ENCODE data around the gene GORASP1.

Gene GORASP1

DNA sequence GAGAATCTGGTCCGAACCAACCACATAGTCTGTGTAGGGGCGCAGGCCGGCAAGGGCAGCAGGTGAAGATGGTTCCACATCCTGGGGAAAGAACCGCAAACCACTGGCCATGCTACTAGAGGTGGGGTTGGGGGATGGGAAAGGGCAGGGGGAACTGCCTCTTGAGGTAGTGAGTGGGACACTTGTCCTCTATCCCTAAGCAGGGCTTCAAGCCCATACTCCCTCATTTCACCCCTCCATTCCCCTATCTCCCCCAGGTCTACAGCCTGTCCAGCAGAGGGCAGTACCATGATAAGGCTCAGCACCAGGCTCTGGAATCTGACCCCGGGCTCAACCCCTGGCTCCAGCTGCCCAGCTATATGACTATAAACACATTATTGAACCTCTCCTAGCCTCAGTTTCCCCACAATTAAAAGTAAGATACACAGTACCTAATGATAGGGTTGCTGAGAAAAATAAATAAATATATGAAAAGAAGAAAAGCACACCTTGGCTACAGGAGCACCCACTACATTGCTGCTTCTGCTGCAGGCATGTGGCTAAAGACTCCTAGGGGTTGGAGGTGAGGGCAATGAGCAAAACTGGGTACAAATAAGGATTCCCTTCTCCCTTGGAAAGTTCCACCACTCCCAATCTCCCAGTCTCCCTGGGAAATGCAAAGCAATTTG is 6.3 kb downstream of the GORASP1 start:
- DNase-seq: no peak

DNA sequence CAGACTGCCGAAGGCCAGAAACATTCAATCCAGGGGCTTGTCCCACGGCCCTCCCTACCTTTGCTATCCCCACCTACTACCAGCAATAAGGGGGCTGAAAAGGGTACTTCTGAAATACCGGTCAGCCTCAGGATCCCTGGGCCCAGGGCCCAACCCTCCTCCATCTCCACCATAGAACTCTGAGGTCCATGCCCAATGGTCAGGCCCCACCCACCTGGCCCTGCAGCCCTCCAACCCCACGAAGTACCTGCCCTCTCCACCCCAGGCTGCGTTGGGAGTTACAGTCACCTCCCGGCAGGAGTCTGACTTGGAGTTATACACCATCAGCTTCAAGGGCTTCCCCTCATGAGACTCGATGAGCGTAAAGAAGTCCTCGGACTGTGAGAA is 6.9 kb downstream of the GORASP1 start:
- DNase-seq: no peak

DNA sequence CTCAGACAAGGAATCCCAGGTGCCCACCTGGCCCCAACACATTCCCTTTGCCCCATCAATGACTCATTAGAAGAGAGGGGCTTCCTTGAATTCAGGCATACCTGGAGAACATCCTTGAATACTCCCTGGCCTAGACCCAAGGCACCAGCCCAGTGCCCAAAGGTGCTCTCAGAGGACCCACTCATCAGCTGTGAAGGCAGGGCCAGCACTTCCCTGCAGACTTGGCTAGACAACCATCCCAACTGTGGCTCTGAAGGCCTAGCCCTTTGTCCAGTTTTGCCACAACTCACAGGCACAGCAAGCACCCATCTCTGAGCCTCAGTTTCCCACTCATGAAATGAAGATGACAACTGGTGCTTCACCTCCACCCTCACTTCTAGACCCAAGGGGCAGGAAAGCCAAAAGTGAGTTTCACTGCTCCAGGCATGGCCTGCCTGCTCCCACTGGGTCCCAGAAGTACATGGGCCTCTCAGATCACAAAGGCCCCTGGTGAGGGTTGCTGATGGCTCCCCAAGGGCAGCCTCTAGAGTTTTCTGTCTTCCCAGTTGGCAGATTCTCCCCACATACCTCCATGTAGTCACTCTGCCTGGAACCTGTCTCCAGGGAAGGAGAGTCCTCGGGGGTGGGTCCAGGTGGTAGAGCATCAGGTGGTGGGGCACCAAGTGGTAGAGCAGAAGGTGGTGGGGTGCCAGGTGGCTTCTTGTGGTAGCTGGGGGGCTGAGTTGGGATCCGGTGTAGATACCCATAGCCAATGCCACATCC is 7.5 kb downstream of the GORASP1 start:
- DNase-seq: no peak

DNA sequence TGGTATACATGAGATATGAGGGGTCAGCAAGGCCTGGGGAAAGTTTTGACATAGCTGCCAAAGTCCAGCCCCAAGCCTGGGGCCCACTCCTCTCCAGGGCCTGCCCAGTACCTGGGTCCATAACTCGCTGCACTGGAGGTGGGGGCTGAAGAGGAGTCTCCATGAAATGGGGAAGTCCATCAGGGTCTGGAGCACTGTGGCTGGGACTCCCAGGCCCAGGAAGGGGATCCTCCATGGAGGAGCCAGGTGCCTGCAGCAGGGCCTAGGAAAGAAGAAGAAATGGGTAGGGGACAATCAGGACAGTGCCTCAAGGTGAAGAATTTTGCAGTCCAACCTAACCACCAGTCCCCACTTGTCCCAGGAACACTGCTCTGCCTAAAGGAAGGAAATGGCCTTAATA is 8.2 kb downstream of the GORASP1 start:
- no peak for DNase-seq

DNA sequence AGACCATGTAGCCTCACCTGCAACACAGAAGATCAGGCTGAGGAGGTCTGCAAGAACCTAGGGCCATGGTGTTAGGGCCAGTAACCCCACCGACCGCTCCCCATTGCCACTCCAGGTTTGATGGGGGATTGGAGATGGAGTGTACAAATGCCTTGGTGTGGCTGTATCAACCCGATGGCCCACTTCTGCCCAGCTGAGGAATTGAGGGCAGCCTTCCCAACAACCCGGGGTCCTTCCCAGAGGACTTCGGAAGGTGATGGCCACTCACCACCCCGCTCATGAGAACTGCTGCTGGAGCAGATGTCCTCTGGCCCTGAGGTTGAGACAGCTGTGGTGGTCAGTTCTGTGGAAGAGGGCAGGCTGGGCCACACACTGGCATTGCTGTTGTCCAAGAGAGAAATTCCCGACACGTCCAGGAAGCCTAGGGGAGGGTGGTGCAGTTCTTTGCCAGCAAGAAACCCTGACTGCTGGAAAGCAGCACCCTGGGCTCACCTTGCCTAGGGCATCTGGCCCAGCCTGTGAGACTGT is 8.9 kb downstream of the GORASP1 start:
- DNase-seq: no peak

DNA sequence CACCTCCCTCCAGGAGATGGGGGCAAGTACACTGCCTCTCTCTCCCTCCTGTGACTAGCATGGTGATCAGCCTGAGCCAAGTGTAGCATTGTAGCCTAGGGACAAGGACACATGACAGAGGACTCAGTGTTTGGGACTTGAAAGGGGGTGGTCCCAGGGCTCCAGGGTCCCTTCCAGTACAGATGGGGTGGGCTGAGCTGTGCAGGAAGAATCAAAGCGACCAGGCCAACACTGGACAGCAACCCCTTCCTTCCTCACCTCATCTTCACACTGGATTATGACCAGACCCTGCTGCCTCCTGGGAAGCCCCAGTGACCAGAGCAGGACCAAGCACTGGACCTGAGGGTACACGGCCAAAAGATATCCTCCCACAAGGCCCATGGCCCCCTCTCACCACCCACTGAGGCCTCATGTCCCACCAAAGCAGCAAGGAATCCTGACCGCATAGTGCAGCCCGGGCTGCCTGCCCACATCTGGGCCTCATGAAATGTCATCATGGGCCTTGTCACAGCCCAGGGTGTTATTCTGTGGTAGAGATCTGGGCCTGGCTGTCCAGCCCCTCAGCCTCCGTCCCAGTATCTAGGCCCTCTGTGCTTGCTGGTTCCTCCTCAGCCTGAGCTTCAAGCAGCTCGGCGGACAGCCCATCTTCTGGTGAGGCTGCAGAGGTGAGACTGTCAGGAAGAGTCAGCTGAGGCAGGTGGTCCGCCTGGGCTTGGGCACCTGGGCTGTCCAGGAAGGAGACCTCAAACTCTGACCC is 9.5 kb downstream of the GORASP1 start:
- DNase-seq: no peak

DNA sequence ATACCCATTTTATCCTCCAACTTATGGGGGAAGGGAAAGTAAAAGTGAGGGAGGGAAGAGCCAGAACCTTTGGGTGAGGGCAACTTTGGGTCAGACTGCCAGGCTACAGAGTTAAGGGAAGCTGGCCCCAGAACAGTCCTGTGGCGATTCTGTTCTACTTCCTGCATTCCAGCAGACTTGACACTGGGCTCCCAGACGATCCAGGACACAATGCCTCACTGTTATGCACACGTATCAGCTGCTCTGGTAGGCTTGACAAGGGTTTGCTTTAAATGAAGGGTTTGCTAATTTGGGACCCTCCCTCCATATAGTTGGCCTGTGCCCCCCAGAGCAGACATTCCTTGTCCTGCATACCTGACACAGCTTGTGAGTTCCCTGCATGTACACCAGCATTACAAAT is 10.7 kb downstream of the GORASP1 start:
- DNase-seq: no peak

DNA sequence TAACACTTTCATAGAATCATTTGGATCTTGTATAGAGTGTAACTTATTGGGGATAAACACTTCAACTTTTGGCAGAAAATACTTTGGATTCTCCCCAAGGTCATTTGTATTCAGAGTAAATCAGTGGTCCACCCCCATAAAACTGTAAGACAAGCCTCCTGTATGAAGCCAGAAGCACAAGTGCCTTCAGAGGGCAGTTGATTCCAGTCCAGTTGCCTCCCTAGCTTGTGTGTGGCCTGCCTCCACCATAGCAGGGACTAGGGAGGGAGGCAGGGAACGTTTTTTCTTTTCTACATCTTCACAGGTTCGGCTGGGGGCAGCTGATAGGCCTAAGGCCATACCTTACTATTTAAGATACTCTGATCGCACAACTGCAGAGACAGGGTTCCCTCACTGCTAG is 11.6 kb downstream of the GORASP1 start:
- no peak for DNase-seq

DNA sequence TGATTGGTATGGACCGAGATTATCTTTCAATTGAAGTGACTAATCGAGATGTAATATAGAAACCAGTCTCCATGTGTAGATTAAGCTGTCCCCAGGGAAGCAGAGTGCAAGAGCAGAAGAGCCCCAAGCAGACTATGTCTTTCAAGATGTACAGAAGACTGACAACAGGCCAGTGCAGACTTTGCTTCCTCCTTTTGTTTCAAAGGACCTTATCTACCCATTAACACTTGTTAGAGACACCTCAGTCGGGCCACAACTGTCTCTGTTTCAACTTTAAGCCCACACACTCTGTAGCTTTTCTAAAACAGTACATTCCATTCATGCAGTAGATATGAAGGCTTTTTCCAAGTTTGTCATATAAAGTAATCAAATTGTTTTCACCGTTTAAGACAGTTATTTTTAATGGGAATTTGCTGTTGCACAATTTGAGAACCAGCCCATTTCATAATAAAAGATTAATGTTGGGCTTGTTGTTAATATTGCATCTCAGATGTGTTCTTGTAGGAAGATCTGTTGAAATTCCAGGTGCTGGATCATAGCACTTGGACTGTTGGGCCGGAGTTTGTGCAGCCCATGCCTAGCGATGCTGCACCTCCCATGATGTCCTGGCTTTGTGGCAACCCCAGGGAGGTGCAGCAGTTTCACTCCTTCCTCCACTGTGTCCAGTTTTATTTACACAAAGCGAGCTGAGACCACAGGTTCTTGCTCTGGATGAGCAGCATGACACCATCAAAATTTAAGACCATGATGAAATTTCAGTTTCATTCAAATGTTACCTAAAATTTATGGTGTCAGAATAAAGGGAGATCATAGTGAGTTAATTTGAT is 12.4 kb downstream of the GORASP1 start:
- no peak for DNase-seq

DNA sequence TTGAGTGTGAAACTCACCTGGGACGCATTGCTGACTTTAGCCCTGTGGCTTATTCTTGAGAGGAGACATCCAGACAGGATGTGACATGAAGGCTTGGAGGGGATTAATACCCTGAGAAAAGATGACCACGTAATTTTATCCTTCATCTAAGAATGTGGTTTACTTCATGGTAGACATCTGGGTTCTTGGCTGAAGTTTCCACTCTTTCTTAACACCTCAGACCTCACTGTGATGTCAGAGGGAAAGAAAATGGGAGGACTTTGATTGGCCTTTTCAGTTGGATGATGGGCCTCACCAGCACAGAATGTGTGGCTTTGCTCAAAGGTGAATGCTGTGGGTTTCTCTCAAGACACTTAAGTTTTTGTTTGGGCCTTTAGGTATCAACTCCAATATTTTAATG is 16.5 kb downstream of the GORASP1 start:
- no peak for DNase-seq

DNA sequence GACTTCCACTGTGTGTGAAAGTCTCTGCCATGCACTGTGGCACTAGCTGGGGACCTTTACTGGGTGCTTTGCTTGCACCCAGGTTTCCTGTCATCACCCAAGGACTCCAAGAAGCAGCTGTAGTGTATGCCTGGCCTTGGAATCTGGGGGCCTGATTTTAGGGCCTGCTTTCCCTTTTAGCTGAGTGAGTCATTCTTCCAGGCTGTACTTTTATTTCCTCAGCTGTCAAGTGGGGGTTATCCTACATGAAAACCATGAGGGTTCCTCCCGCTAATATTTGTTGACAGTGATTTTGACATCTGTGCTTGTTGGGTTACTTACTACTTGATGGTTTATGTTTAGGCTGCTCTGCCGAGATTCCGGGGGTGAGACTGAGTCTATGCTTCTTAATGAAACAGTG is 18.5 kb downstream of the GORASP1 start:
- DNase-seq: no peak

DNA sequence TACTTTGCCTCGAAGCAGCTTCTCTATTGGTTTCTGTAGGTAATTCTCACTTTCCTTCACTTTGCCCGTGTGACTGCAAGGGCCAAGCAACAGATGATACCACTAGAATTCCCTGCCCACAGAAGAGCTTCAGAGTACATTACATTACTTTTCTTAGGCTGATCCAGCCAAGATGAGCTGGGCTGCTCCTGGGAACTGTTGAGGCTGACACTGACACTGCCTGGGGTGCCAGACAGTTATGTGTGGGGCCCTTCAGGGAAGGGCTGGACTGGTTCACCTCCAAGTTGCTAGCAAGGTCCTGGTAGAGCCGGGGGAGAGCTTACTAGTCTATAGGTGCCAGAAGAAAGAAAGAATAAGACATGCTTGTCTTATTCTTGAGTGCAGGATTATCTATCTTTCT is 19.0 kb downstream of the GORASP1 start:
- DNase-seq: no peak

DNA sequence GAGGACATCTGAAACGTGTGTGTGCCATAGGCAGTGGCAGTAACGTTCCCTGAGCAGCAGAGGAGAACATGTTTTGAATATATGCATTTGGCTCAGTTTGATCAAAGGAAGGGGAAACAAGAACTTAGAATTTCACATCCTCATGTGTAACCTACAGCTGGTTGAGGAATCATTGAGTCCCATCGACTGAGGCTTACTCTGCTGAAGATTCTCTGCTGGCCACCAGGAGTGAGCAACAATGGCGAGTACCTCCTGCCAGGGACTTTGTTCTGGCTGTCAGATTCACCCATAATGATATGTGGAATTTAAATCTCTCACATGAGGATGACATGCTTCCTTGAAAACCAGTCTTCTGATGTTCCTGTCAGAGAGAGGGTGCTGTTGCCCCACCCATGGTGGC is 21.3 kb downstream of the GORASP1 start:
- no peak for DNase-seq

DNA sequence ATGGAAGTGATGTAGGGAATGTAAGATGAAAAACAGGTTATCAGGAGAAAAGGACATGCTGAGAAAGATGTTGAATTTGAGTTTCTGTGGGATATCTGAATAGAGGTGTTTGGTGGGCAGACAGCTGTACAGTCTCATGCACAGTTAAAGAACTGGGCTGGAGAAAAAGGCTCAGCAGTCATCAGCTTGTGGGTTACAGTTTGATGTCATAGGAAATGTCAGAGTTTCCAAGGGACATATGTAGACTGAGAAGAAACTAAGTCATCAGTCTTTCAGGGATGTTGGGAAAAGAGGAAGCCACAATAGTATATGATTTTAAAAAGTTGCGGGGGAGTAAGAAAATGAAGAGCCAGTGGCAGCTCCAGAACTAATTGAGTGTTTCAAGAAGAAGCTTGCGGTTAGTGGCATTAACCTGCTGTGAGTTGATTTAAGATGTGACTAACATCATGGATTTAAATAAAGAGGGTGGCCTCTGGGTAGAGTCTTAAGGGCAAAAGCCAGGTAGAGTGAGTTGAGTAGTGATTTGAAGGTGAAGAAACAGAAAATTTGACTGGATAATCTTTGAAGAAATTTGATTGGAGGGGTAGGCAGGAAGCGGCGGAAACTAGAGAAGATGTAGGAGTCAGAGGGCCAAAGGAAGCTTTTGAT is 24.6 kb downstream of the GORASP1 start:
- DNase-seq: no peak

DNA sequence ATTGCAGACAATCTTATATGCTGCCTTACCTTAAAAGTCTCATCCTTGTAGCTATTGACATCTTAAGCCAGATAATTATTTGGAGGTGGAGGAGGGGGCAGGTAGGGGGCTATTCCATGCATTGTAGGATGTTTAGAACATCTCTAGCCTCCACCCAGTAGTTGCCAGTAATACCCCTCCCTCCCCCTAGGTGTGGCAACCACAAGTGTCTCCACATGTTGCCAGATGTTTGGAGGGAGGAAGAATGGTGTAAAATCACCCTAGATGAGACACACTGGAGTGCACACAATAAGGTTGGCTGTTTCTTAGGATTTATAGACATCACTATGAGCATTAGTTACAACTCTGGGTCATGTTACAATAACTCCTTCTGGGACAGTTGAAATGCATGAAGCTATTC is 27.4 kb downstream of the GORASP1 start:
- DNase-seq: no peak

DNA sequence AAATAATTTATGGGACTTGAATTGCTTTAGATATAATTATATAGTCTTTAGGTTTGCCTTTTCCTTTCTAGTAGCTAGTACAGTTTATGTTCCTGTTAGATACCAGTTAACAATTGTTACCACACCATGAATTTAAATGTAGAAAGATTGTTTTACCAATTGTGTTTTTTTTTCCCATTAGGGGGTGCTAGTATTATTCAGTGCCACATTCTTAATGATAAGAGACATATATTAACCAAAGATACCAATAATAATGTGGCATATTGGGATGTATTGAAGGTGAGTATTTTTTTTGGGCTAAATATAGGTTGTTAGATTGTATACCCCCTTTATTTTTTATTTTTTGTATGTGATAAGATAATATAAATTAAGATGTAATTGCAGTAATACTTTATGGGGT is 27.9 kb downstream of the GORASP1 start:
- DNase-seq: no peak

DNA sequence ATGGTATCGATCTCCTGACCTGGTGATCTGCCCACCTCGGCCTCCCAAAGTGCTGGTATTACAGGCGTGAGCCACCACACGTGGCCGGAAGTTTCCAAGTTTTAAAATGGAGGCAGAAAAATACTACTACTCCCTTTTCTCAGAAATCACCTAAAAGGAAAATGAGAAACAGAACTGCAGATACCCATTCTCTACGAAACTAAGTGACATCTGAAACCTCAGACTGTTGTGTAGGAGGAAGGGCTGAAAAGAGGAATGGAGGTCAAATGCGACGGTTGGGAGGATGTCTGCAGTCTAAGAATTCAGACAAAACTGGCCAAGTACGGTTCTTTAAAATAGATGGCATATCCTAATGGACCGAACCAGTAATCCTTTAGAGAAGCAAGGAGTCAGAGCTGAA is 31.5 kb downstream of the GORASP1 start:
- no peak for DNase-seq

DNA sequence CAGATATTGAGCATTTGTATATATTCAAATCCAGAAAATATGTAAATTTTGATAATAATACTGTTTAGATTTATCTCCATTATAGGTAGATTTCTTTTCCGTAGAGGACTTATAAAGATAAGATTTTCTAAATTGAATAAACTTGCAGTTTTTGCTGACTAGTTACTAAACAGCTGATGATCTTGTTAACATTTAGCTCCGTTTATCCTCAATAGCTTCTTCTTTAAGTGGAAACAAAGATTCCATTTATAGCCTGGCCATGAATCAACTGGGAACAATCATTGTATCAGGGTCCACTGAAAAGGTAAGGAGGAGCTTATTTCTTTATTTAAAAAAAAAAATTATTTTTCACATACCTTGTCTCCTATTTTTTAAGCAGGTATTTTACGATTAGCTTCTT is 38.9 kb downstream of the GORASP1 start:
- DNase-seq: no peak

DNA sequence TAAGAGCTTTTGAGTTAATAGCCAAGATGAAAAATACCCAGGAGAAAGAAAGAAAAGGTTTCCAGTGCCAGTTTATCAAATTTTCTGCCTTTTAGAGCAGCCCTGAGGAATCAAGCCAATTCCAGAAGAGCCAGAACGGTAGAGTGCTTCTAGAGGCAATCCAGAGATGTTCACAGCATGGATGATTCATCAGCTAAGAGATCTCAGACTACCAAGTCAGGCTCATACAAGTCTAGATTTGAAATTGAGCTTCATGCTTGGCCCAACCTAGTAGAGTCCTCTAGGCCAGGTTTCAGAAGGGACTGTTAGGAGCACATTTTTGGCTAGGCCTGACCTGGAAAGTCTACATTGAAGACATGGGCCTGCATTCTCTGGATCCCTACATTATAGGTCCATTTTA is 40.1 kb downstream of the GORASP1 start:
- DNase-seq: no peak

DNA sequence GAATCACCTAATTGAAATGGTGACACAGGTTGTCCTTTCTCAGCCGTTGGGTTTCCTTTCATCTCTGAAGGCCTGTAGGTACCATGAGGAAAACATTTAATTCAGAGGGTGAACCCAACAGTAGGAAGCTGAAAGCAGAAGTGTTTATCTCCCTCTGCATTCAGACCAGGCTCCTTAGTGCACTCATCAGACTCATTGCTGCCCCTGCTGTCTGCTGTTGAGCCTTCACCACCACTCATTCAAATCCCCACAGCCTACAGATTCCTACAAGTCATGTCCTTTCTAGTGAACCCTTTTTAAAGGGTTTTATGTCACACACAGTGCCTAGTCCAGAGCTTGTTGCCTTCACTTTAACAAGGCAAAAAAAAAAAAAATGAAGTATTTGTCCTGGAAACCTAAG is 42.2 kb downstream of the GORASP1 start:
- DNase-seq: no peak

DNA sequence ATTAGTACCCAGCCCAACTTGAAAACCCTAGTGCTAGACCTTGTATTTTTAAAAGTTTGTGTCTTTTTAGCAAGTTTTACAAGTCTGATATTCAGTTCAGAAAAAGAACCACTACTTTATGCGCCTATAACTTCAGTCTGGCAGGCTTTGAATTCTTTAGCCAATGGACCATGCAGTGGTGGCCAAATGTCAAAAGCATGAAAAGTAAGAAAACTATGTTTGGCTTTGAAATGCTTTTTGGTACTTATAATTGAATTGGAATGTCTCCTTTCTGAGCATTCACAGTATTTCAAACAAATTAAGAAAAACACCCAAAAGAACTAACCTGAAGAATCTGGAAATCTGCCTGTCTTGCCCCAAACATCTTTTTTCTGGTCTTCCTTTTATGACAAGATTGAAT is 42.8 kb downstream of the GORASP1 start:
- DNase-seq: no peak

DNA sequence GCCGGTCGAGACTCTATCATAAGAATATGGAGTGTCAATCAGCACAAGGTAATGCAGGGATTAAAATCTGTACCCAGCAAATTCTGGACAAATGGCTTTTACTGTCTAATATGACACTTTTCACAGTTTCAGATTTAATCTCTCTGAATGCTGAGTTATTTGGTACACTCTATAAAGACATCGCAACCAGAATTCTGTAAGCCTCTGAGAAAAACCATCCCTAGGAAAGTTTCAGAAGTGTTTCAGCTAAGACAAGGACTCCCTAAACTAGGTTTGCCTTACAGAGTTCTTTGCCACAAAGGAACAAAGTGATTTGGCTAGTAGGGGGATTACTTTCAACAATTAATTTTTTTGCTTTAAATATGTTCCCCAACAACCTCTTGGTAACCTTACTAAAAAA is 44.3 kb downstream of the GORASP1 start:
- DNase-seq: no peak

DNA sequence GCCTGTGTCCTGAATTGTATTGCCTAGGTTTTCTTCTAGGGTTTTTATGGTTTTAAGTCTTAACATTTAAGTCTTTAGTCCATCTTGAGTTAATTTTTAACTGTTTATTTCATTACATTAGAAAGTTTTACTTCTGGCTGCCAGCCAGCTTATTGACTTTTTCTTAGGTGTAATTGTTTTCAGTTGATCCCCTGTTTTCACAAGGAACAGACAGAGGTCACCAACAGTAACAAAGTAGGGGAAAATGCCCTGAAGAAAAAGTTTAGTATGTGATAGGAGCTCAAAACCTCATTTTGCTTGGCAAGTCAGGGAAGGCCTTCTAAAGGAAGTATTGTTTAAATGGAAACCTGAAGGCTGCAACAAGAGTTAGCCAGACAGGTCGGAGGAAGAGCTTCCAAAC is 45.2 kb downstream of the GORASP1 start:
- no peak for DNase-seq
